Liver (tissue), 2 donors: ENCODE data around the gene SLCO1C1.

Source experiments
- YY1 ChIP-seq: IDR thresholded peaks from 2 replicates; pipeline ENCODE4 v1.6.1; 2016; ENCODE audit warnings: antibody characterized with exemption, mild to moderate bottlenecking
- TF ChIP-seq, protein P1 (sequence below): fragments of 150-350 bp; IDR thresholded peaks from 2 replicates; pipeline ENCODE4 v1.5.1; 2017; ENCODE audit warnings: improper control_type of control experiment, low read depth, low read length; ENCODE audit not compliant: missing input control
- donor health status: healthy.

DNA sequence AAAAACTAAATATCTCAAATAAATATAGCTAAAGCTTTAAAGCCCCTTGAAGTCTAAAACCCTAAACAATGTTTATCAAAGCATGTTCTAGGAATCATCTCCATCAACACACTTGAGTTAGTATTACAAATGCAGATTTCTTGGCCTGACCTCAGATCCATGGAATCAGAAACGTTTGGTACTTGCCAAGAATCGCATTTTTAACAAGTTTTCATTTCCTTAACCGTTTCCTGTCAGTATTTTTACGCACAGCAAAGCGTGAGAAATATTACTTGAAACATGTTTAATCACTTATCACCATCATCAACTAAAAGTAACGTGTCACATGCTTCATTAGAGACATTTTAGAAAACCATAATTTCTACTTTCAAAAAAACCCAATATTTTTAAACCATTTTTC, 9.7 kb downstream of the SLCO1C1 start:
- TF ChIP-seq, protein P1, sequence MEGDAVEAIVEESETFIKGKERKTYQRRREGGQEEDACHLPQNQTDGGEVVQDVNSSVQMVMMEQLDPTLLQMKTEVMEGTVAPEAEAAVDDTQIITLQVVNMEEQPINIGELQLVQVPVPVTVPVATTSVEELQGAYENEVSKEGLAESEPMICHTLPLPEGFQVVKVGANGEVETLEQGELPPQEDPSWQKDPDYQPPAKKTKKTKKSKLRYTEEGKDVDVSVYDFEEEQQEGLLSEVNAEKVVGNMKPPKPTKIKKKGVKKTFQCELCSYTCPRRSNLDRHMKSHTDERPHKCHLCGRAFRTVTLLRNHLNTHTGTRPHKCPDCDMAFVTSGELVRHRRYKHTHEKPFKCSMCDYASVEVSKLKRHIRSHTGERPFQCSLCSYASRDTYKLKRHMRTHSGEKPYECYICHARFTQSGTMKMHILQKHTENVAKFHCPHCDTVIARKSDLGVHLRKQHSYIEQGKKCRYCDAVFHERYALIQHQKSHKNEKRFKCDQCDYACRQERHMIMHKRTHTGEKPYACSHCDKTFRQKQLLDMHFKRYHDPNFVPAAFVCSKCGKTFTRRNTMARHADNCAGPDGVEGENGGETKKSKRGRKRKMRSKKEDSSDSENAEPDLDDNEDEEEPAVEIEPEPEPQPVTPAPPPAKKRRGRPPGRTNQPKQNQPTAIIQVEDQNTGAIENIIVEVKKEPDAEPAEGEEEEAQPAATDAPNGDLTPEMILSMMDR, result no peak
- no peak for TF ChIP-seq YY1
